ENCODE results near the gene ZNF365.

The ZNF365 gene

DNA sequence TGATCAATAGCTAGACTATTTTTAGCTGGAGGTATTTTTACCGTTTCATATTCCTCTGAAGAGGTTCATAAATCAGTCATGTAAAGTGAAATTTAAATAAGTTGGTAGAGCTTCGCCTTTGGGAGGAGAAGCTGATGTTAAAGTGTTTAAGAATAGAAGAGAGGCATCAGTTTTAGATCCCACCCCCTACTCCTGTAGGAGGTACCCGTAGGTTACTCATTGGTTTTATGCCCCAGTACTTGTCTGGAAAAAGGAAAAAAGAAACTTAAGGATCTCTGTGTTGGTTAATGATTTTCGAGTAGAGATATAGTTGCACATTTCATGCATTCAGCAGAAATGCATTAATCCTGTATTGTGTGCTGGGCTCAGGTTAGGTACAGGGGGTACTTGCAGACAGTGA, 8.7 kb downstream of the ZNF365 start:
- TF ChIP-seq, protein P1, sequence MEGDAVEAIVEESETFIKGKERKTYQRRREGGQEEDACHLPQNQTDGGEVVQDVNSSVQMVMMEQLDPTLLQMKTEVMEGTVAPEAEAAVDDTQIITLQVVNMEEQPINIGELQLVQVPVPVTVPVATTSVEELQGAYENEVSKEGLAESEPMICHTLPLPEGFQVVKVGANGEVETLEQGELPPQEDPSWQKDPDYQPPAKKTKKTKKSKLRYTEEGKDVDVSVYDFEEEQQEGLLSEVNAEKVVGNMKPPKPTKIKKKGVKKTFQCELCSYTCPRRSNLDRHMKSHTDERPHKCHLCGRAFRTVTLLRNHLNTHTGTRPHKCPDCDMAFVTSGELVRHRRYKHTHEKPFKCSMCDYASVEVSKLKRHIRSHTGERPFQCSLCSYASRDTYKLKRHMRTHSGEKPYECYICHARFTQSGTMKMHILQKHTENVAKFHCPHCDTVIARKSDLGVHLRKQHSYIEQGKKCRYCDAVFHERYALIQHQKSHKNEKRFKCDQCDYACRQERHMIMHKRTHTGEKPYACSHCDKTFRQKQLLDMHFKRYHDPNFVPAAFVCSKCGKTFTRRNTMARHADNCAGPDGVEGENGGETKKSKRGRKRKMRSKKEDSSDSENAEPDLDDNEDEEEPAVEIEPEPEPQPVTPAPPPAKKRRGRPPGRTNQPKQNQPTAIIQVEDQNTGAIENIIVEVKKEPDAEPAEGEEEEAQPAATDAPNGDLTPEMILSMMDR (IDR thresholded peaks at IDR 0.05; ENCODE audit: borderline replicate concordance, control extremely low read depth, extremely low read depth, insufficient read depth, missing control alignments): no peak
- no peak for DNase-seq (ENCODE audit: low spot score)
- in situ Hi-C loops (cut with MboI; ENCODE audit: low sequenced_read_pairs, unreplicated experiment): no loop called here

DNA sequence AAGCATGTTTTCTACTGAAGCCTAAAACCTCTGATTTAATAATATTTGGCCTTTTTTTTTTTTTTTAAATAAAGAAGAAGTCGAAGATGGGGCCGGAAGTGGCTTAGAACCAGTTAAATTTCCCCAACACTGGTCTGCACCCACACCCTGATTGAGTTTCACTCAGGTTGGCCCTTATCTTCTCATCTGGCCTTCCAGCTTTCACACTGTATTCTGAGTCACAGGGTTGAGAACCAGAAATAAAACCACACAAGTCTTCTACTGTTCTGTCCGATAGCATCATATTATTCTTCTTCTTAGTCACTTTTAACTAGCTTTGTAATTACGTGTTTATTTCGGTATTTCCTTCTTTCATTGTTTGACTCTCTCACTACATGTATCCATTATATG, 9.9 kb downstream of the ZNF365 start:
- no peak for DNase-seq (ENCODE audit: low spot score)
- TF ChIP-seq, protein P1 (IDR thresholded peaks at IDR 0.05; ENCODE audit: borderline replicate concordance, control extremely low read depth, extremely low read depth, insufficient read depth, missing control alignments): no peak
- in situ Hi-C loops (cut with MboI; ENCODE audit: low sequenced_read_pairs, unreplicated experiment): no loop called here

DNA sequence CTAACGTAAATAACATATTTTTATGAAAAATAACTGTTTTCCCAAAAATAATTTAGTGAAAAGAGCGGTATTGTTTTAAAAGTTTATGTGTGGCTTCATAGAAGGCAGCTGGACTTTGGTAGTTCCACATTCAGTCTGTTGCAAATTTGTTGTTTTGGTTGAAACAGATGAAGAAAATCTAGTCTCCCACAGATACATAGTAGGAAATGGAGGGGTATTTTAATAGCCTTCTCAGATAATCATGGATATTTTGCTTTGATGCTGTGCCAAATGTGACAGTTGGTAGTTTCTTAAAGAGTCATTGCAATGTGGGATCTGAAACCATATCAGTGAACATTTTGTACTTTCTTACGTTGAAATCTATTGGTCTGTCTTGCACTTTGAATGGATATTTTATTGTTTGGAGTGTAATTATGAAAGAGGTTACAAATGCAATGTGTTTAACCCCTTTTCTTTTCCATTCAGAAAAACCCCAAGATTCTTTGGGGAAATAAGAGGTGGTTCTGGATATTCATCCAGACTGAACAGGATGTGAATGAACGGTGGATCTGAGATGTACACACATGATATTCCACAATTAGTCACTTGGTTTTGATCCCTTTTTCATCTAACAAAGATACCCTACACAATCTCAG, 10.4 kb downstream of the ZNF365 start:
- TF ChIP-seq, protein P1 (IDR thresholded peaks at IDR 0.05; ENCODE audit: borderline replicate concordance, control extremely low read depth, extremely low read depth, insufficient read depth, missing control alignments): no peak
- in situ Hi-C loops (cut with MboI; ENCODE audit: low sequenced_read_pairs, unreplicated experiment): no loop called here
- no peak for DNase-seq (ENCODE audit: low spot score)

DNA sequence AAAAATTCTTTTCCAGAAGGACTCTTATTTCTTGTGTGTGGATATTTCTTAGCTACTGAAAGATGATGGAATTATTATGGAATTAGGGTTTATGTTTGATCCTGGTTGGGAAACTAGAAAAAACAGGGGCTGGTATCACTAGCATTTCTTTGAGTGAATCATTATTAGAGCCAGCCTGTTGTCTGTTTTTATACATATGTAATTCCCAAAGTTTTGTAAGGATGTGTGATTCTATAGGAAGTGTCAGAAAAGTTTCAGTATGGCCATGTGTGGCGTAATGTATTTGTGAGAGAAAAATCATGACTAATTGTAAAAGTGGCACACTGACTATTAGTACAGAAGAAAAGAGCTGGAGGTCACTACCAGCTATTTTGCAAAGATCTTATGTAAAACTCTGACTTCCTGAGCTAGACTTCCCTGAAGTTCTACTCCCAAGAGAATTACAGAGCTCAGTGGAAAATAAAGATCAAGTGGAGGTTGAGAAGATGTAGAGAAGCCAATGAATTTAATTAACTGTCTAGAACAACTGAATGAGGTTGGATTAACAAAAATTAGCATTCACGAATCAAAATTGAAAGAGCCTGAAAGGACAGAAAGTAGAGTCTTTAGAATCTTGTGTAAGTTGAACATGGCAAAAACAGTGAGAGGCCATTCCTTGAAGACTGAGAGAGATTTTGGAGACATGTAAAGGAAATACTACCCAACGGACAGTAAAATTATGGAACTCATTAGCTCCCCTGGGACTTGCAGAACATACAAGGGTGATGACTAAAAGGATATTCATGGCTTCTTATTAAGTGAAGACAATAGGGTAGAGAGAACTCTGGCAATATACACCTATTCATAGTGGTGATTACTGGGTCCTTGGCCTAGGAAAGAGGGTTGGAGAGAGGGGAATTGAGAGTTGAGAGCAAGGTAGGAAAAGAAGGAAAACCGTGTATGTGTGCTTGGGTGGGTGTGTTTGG, 12.5 kb downstream of the ZNF365 start:
- DNase-seq (ENCODE audit: low spot score): no peak
- TF ChIP-seq, protein P1 (IDR thresholded peaks at IDR 0.05; ENCODE audit: borderline replicate concordance, control extremely low read depth, extremely low read depth, insufficient read depth, missing control alignments): no peak
- in situ Hi-C loops (cut with MboI; ENCODE audit: low sequenced_read_pairs, unreplicated experiment): no loop called here

DNA sequence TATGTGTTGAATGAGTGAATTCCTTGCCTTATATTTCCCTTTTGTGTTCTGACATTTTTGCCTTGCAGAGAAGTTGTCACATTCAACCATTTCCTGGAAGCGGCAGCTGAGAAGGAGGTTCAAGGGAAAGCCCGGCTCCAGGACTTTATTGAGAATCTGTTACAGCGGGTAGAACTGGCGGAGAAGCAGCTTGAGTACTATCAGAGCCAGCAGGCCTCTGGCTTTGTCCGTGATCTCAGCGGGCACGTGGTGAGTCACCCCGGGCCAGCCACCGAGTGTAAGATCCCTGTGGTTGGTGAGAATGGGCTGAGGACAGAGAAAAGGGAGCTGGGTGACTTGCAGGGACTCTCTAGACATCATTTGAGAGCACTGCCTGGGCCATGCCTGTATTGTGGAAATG, 14.2 kb downstream of the ZNF365 start:
- in situ Hi-C loops (cut with MboI; ENCODE audit: low sequenced_read_pairs, unreplicated experiment): no loop called here
- DNase-seq (ENCODE audit: low spot score): no peak

DNA sequence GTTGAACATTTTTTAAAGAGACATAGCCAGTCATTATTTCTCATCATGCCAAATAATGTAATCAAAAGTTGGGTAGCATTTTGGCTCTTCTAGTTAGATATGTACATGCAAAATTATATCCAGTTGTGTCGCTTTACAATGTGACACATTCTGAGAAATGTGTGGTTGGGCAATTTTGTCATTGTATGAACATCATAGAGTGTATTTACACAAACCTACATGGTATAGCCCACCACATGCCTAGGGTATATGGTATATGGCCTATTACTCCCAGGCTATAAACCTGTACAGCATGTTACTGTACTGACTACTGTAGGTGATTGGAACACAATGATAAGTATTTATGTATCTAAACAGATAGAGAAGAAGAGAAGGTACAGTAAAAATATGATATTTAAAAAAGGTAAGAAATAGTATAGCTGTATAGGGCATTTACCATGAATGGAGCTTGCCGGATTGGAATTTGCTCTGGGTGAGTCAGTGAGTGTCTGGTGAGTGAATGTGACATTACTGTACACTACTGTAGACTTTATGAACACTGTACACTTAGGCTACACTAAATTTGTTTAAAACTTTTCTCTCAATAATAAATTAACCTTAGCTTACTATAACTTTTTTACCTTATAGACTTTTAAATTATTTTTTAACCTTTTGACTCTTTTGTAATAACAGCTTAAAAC, 16.5 kb downstream of the ZNF365 start:
- TF ChIP-seq, protein P1 (IDR thresholded peaks at IDR 0.05; ENCODE audit: borderline replicate concordance, control extremely low read depth, extremely low read depth, insufficient read depth, missing control alignments): no peak
- no peak for DNase-seq (ENCODE audit: low spot score)
- in situ Hi-C loops (cut with MboI; ENCODE audit: low sequenced_read_pairs, unreplicated experiment): no loop called here

More for the DNA sequence above, 14.2 kb downstream of the ZNF365 start:
- TF ChIP-seq, protein P1 (IDR thresholded peaks at IDR 0.05; ENCODE audit: borderline replicate concordance, control extremely low read depth, extremely low read depth, insufficient read depth, missing control alignments): no peak

All from GM13976 (cell line).